ENCODE data around the gene MLPH. TPM values are rescaled to one million over a fixed set of nuclear protein-coding genes. Genes with fewer than 3 reads are reported as not detected.
A peak's percentile ranks its signal among the peaks of the same experiment; 100 is the strongest.

The MLPH gene
- polyA plus RNA-seq, 3 donors: not detected

DNA sequence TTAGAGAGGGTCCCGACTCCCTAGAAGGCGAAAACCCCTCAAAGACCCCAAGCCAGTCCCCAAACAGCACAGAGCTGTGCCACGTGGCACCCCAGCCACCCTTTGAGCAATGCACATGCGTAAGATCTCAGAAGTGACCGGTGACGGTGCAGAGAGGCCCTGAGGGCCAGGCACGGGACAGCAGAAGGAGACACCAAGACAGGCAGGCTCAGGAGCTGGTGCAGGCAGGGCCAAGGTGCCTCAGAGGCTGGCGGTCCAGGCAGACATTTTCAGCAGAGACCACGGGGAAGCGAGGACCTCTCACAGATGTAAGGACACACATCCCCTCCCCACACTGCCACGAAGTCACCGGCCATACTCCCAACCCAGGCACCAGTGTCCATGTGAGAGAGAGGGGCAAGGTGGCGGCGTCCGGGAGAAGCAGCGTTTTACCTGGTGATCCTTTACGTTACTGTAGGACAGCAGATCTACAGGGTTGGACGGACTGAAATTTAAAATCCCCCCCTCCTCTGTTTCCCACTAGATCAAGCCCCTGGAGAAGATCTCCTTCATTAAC, 105.5 kb downstream of the MLPH start:
- no peak overlapping the region for H3K4me3 Mint-ChIP-seq
- no peaks in the 10 kb centered on the region for H4K20me1 ChIP-seq (ENCODE audit: insufficient read depth, low read length)
- WGBS (ENCODE audit: insufficient coverage): 96% methylated on average over 7 of the region's 18 CpGs
- H3K4me2 ChIP-seq (replicated peaks; ENCODE audit: extremely low read depth, low read length, poor library complexity, severe bottlenecking): no peak overlapping the region
- H3K9ac ChIP-seq (ENCODE audit: insufficient read depth, low read length, poor library complexity, severe bottlenecking): no peak overlapping the region
- H3K4me1 Mint-ChIP-seq: peaks cover 23% of the 10 kb centered on the region
- peak overlapping the region in 2 of 7 donors; percentile 46 to 57 for H3K27ac Mint-ChIP-seq
- no peak for DNase-seq
- H3K36me3 ChIP-seq (replicated peaks in 1 of 2; ENCODE audit: control insufficient read depth in 1 of 2, insufficient read depth in 2 of 2, low read length in 2 of 2): no peaks in the 10 kb centered on the region
- no peaks in the 10 kb centered on the region for H3K36me3 Mint-ChIP-seq
- no peaks in the 10 kb centered on the region for H3K9me3 ChIP-seq (replicated peaks in 1 of 2; ENCODE audit: control insufficient read depth in 1 of 2, insufficient read depth in 1 of 2, low read length in 2 of 2)
- intact Hi-C loops (cut with micrococcal nuclease): no loop called here
- no peak overlapping the region for H3K4me3 ChIP-seq (replicated peaks in 1 of 3; ENCODE audit: low read depth in 2 of 3, low read length in 3 of 3)
- H3K27me3 ChIP-seq (ENCODE audit: control insufficient read depth in 2 of 2, insufficient read depth in 2 of 2, low read length in 2 of 2): no peaks in the 10 kb centered on the region
- peaks cover 16 to 25% of the 10 kb centered on the region in 2 donors for H3K4me1 ChIP-seq (ENCODE audit: control insufficient read depth in 1 of 2, insufficient read depth in 2 of 2, low read length in 2 of 2)
- peaks cover 0 to 6% (median 0%) of the 10 kb centered on the region in 7 donors for H3K9me3 Mint-ChIP-seq
- H3K27me3 Mint-ChIP-seq (ENCODE audit: low read depth in 3 of 3): peaks cover 3 to 10% (median 5%) of the 10 kb centered on the region in 3 donors
- H2AFZ ChIP-seq (ENCODE audit: insufficient read depth, low read depth, low read length, poor library complexity, severe bottlenecking): no peak overlapping the region
- TF ChIP-seq, protein P1, sequence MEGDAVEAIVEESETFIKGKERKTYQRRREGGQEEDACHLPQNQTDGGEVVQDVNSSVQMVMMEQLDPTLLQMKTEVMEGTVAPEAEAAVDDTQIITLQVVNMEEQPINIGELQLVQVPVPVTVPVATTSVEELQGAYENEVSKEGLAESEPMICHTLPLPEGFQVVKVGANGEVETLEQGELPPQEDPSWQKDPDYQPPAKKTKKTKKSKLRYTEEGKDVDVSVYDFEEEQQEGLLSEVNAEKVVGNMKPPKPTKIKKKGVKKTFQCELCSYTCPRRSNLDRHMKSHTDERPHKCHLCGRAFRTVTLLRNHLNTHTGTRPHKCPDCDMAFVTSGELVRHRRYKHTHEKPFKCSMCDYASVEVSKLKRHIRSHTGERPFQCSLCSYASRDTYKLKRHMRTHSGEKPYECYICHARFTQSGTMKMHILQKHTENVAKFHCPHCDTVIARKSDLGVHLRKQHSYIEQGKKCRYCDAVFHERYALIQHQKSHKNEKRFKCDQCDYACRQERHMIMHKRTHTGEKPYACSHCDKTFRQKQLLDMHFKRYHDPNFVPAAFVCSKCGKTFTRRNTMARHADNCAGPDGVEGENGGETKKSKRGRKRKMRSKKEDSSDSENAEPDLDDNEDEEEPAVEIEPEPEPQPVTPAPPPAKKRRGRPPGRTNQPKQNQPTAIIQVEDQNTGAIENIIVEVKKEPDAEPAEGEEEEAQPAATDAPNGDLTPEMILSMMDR (IDR thresholded peaks at IDR 0.05): no peak
- no peak overlapping the region for H3K27ac ChIP-seq (ENCODE audit: low read depth in 1 of 2, low read length in 2 of 2)
- no peaks in the 10 kb centered on the region for H3K79me2 ChIP-seq (ENCODE audit: insufficient read depth, low read length)

DNA sequence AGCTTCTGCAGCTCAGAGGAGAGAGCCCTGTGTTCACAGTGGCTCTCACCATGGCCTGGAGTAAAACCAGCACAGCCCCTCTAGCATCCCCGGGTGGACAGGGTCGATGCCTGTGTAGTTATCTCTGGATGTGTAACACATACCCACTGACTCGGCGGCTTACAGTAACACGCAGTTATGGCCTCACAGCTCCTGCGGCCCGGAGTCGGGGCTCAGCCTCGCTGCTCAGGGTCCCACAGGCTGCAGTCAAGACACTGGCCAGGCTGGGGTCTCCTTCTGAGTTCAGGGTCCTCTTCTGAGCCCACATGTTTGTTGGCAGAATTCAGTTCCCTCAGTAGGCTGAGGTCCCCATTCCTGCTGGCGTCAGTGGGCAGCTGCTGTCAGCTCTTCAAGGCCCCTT, 106.0 kb downstream of the MLPH start:
- Mint-ChIP-seq H3K36me3 (no peaks in the 10 kb centered on the region), H3K4me1 (peaks cover 25% of the 10 kb centered on the region), H3K27me3 (ENCODE audit: low read depth in 3 of 3) (peaks cover 1 to 10% (median 5%) of the 10 kb centered on the region in 3 donors), H3K27ac (peak overlapping the region in 2 of 7 donors; percentile 21 to 53), H3K9me3 (peaks cover 0 to 5% (median 0%) of the 10 kb centered on the region in 7 donors), H3K4me3 (no peak overlapping the region)
- Histone ChIP-seq H2AFZ (ENCODE audit: insufficient read depth, low read depth, low read length, poor library complexity, severe bottlenecking) (no peak overlapping the region), H3K4me1 (ENCODE audit: control insufficient read depth in 1 of 2, insufficient read depth in 2 of 2, low read length in 2 of 2) (peaks cover 16 to 25% of the 10 kb centered on the region in 2 donors), H4K20me1 (ENCODE audit: insufficient read depth, low read length) (no peaks in the 10 kb centered on the region), H3K4me2 (replicated peaks; ENCODE audit: extremely low read depth, low read length, poor library complexity, severe bottlenecking) (no peak overlapping the region), H3K27me3 (ENCODE audit: control insufficient read depth in 2 of 2, insufficient read depth in 2 of 2, low read length in 2 of 2) (no peaks in the 10 kb centered on the region), H3K9me3 (replicated peaks in 1 of 2; ENCODE audit: control insufficient read depth in 1 of 2, insufficient read depth in 1 of 2, low read length in 2 of 2) (no peaks in the 10 kb centered on the region), H3K9ac (ENCODE audit: insufficient read depth, low read length, poor library complexity, severe bottlenecking) (no peak overlapping the region), H3K4me3 (replicated peaks in 1 of 3; ENCODE audit: low read depth in 2 of 3, low read length in 3 of 3) (no peak overlapping the region), H3K27ac (ENCODE audit: low read depth in 1 of 2, low read length in 2 of 2) (no peak overlapping the region), H3K36me3 (replicated peaks in 1 of 2; ENCODE audit: control insufficient read depth in 1 of 2, insufficient read depth in 2 of 2, low read length in 2 of 2) (no peaks in the 10 kb centered on the region), H3K79me2 (ENCODE audit: insufficient read depth, low read length) (no peaks in the 10 kb centered on the region)
- over 99% methylated on average over 10 of the region's 10 CpGs for WGBS (ENCODE audit: insufficient coverage)
- TF ChIP-seq, protein P1 (IDR thresholded peaks at IDR 0.05): no peak
- intact Hi-C loops (cut with micrococcal nuclease): no loop called here
- no peak for DNase-seq

Data from CD14-positive monocyte (primary cell).